Lung (tissue), 12 donors: ENCODE data around the gene ARMCX6. TPM values are rescaled to one million over a fixed set of nuclear protein-coding genes. Genes with fewer than 3 reads are reported as not detected.
"Not testable (repeated sequence)": the region's sequence is repeated elsewhere in the genome, so short reads cannot be mapped to it uniquely, and the experiment has no call there.

Source experiments
- ATAC-seq: fragments of 200-7000 bp; cut with Tn5 transposase; one replicate; pipeline ENCODE4 v1.9.1; 2020; ENCODE audit warnings: moderate number of reproducible peaks; ENCODE audit not compliant: insufficient read depth, low FRiP score
- DNase-seq, 3 donors: peaks; one replicate each; pipeline ENCODE4 v3.0.0-alpha.2; 2013 to 2017
- H3K27ac ChIP-seq, 2 donors: one replicate each; pipeline ENCODE4 v1.5.1; 2013; ENCODE audit warnings: mild to moderate bottlenecking in 2 of 2, moderate library complexity in 2 of 2, control low read depth in 1 of 2, inconsistent platforms in 1 of 2, low read depth in 1 of 2, low read length in 1 of 2
- H3K27me3 ChIP-seq, 3 donors: one replicate each; pipeline ENCODE4 v1.5.1; 2013; ENCODE audit warnings: low read length in 2 of 3; ENCODE audit not compliant: control insufficient read depth in 3 of 3, insufficient read depth in 3 of 3
- H3K36me3 ChIP-seq, 4 donors: one replicate each; pipeline ENCODE4 v1.5.1; 2013; ENCODE audit warnings: low read length in 4 of 4, mild to moderate bottlenecking in 1 of 4, moderate library complexity in 1 of 4; ENCODE audit not compliant: control insufficient read depth in 4 of 4, insufficient read depth in 4 of 4
- H3K4me1 ChIP-seq, 5 donors: one replicate each; pipeline ENCODE4 v1.5.1; 2013; ENCODE audit warnings: low read length in 5 of 5, mild to moderate bottlenecking in 2 of 5, moderate library complexity in 1 of 5; ENCODE audit not compliant: control insufficient read depth in 5 of 5, insufficient read depth in 5 of 5
- H3K4me3 ChIP-seq: one replicate; pipeline ENCODE4 v1.5.1; 2013; ENCODE audit warnings: mild to moderate bottlenecking, control low read depth, moderate library complexity
- H3K9ac ChIP-seq, 2 donors: one replicate each; pipeline ENCODE4 v1.5.1; 2013; ENCODE audit warnings: low read length in 2 of 2, control low read depth in 1 of 2; ENCODE audit not compliant: insufficient read depth in 1 of 2
- H3K9me3 ChIP-seq, 4 donors: one replicate each; pipeline ENCODE4 v1.5.1; 2013; ENCODE audit warnings: low read length in 3 of 4, mild to moderate bottlenecking in 1 of 4, moderate library complexity in 1 of 4; ENCODE audit not compliant: control insufficient read depth in 4 of 4, insufficient read depth in 3 of 4
- CTCF ChIP-seq: IDR thresholded peaks from 2 replicates; pipeline ENCODE4 v1.5.1; 2012; ENCODE audit warnings: mild to moderate bottlenecking; ENCODE audit errors: control extremely low read depth, extremely low read depth
- WGBS, 2 donors: extraction: QIAGEN DNeasy Blood & Tissue Kit; methylation state at CpG; one replicate each; pipeline ENCODE4 v1.1.7; 2013; 5-methylcytosine and 5-hydroxymethylcytosine counted together
- polyA plus RNA-seq, 2 donors: library from polyadenylated mRNA; stranded (reverse); fragments of 200-250 nt; gene quantifications; one replicate each; pipeline ENCODE4 v1.2.1, GENCODE V29; 2013
- total RNA-seq, 2 donors: library from RNA; depleted of rRNA in 1 of 2; stranded (reverse); fragments of >200 nt in 1 of 2; gene quantifications; one replicate each; pipeline ENCODE4 v1.2.1, GENCODE V29; 2014 to 2021
- donor health status: control.
- donor health status: control.
- donor health status: Bipolar disorder and iron deficiency.
- donor health status: healthy.
- donor health status: DM: yes; HTN: yes; CAD: no.

Gene ARMCX6
- total and polyA plus RNA-seq, 4 donors = 26.5 to 51.8 (median 36.2) TPM

- Histone ChIP-seq H3K9me3 (peaks cover 0 to 7% (median 0%) of the 10 kb centered on the region in 4 donors), H3K4me3 (no peak overlapping the region), H3K27ac (peak overlapping the region in 1 of 2 donors; percentile 29), H3K4me1 (peaks cover 0 to 14% (median 3%) of the 10 kb centered on the region in 5 donors), H3K27me3 (peaks cover 0 to 6% (median 0%) of the 10 kb centered on the region in 3 donors), H3K9ac (no peak overlapping the region), H3K36me3 (peaks cover 0 to 2% (median 0%) of the 10 kb centered on the region in 4 donors)
- DNase-seq = peak; percentile 31 to 56 (median 52)
- no peak for TF ChIP-seq CTCF
- no peak for ATAC-seq
Observed at GRCh38 chrX:101619364-101619763, 1.6 kb upstream of the ARMCX6 start.

GRCh38 chrX:101605728-101606127, 12.1 kb downstream of the ARMCX6 start:
- Histone ChIP-seq H3K9me3 (no peaks in the 10 kb centered on the region), H3K27ac (no peak overlapping the region)

GRCh38 chrX:101605146-101605545, 12.7 kb downstream of the ARMCX6 start:
- Histone ChIP-seq H3K36me3 (no peaks in the 10 kb centered on the region), H3K27ac (no peak overlapping the region), H3K27me3 (peaks cover 0 to 20% (median 0%) of the 10 kb centered on the region in 3 donors), H3K9ac (no peak overlapping the region), H3K4me3 (no peak overlapping the region), H3K4me1 (peaks cover 0 to 7% (median 0%) of the 10 kb centered on the region in 5 donors), H3K9me3 (no peaks in the 10 kb centered on the region)
- DNase-seq (peak in 2 of 3 donors; percentile 72 to 79), ATAC-seq (no peak)
- TF ChIP-seq CTCF = no peak

More at GRCh38 chrX:101605728-101606127, 12.1 kb downstream of the ARMCX6 start:
- peaks cover 0 to 7% (median 0%) of the 10 kb centered on the region in 5 donors for H3K4me1 ChIP-seq
- no peak overlapping the region for H3K9ac ChIP-seq
- 38 to 60% methylated on average over 1 of the region's 1 CpG for WGBS, 2 donors
- ATAC-seq (no peak), DNase-seq (peak; percentile 32 to 65 (median 45))
- TF ChIP-seq CTCF = no peak
- peaks cover 0 to 22% (median 0%) of the 10 kb centered on the region in 3 donors for H3K27me3 ChIP-seq
- no peaks in the 10 kb centered on the region for H3K36me3 ChIP-seq
- no peak overlapping the region for H3K4me3 ChIP-seq

GRCh38 chrX:101602077-101602476, 15.7 kb downstream of the ARMCX6 start:
- 69 to 85% methylated on average over 2 to 4 of the region's 7 CpGs for WGBS, 2 donors
- DNase-seq = peak in 2 of 3 donors; percentile 81 to 89
- ATAC-seq = no peak
- Histone ChIP-seq H3K9me3 (no peaks in the 10 kb centered on the region), H3K4me3 (no peak overlapping the region), H3K27ac (no peak overlapping the region), H3K36me3 (no peaks in the 10 kb centered on the region), H3K4me1 (peaks cover 0 to 7% (median 0%) of the 10 kb centered on the region in 5 donors), H3K27me3 (peaks cover 0 to 7% (median 1%) of the 10 kb centered on the region in 3 donors), H3K9ac (no peak overlapping the region)
- TF ChIP-seq CTCF = no peak

GRCh38 chrX:101599592-101599991, 18.2 kb downstream of the ARMCX6 start:
- H3K9ac ChIP-seq, DNase-seq, H3K4me1 ChIP-seq, ATAC-seq, H3K27me3 ChIP-seq, H3K9me3 ChIP-seq, H3K27ac ChIP-seq, H3K4me3 ChIP-seq, H3K36me3 ChIP-seq: not testable (repeated sequence)
- 81 to 97% methylated on average over 3 to 6 of the region's 8 CpGs for WGBS, 2 donors
